Testis (tissue), 2 donors: Measurements from ENCODE around the gene MMP7.

Source experiments
- CTCF ChIP-seq, 3 experiments: fragments of 450-650 bp in 2 of 3; fragments of 200-600 bp in 1 of 3; sonication (generic) in 1 of 3; IDR thresholded peaks; one replicate each; pipeline ENCODE4 v1.5.1; 2016 to 2019; ENCODE audit warnings: antibody characterized with exemption in 3 of 3, mild to moderate bottlenecking in 2 of 3, moderate library complexity in 1 of 3
- POLR2A ChIP-seq: fragments of 450-650 bp; IDR thresholded peaks from one replicate; pipeline ENCODE4 v1.6.1; 2017; ENCODE audit warnings: antibody characterized with exemption, mild to moderate bottlenecking, moderate library complexity

GRCh38 chr11:102546427-102546826, 15.9 kb upstream of the MMP7 start:
- TF ChIP-seq POLR2A (no peak), CTCF (IDR thresholded peaks at IDR 0.05) (no peak)
